Naive thymus-derived CD4-positive, alpha-beta T cell (primary cell): ENCODE measurements around the gene MTMR2. TPM values are rescaled to one million over a fixed set of nuclear protein-coding genes. Genes with fewer than 3 reads are reported as not detected.
A peak's percentile ranks its signal among the peaks of the same experiment; 100 is the strongest.
"Not testable (repeated sequence)": the region's sequence is repeated elsewhere in the genome, so short reads cannot be mapped to it uniquely, and the experiment has no call there.

Experiments
- ATAC-seq: fragments of 150-1000 bp; cut with Tn5 transposase; 2 replicates; pipeline ENCODE4 v1.10.0; 2021; ENCODE audit warnings: mild to moderate bottlenecking, moderate library complexity
- CTCF ChIA-PET: fragments of 350-600 bp; sonication (Branson Sonifier 250); formaldehyde crosslinking; loops from one replicate; lab custom pipeline; 2021; ENCODE audit warnings: antibody characterized with exemption; lab: Charles Lee
- POLR2A ChIA-PET: fragments of 350-600 bp; sonication (Branson Sonifier 250); formaldehyde crosslinking; loops from one replicate; lab custom pipeline; 2021; ENCODE audit warnings: antibody characterized with exemption, inconsistent platforms; lab: Charles Lee
- DNase-seq, 9 donors: peaks; one replicate each; pipeline versions ENCODE4 v3.0.0 to v3.0.0-alpha.2; 2020 to 2022; ENCODE audit warnings: mixed read lengths in 1 of 9
- H3K27ac ChIP-seq: one replicate; pipeline ENCODE4 v1.7.0; 2013; ENCODE audit warnings: mild to moderate bottlenecking, low read depth, low read length, moderate library complexity
- H3K27me3 ChIP-seq, 2 donors: one replicate each; pipeline ENCODE4 v1.7.0; 2013; ENCODE audit warnings: low read length in 2 of 2, mild to moderate bottlenecking in 2 of 2, moderate library complexity in 2 of 2; ENCODE audit not compliant: control insufficient read depth in 2 of 2, insufficient read depth in 2 of 2
- H3K36me3 ChIP-seq, 3 experiments: 1 replicate in 2 of 3; 2 replicates in 1 of 3; pipeline ENCODE4 v1.7.0; 2013; ENCODE audit warnings: low read length in 3 of 3, mild to moderate bottlenecking in 3 of 3, moderate library complexity in 1 of 3; ENCODE audit not compliant: insufficient read depth in 3 of 3, control insufficient read depth in 2 of 3
- H3K4me1 ChIP-seq, 2 donors: one replicate each; pipeline ENCODE4 v1.7.0; 2013; ENCODE audit warnings: low read length in 2 of 2, mild to moderate bottlenecking in 2 of 2, moderate library complexity in 1 of 2; ENCODE audit not compliant: control insufficient read depth in 2 of 2, insufficient read depth in 2 of 2
- H3K4me3 ChIP-seq: 2 replicates; pipeline ENCODE4 v1.7.0; 2013; ENCODE audit warnings: mild to moderate bottlenecking, low read length
- H3K9me3 ChIP-seq, 3 experiments: 1 replicate in 2 of 3; 2 replicates in 1 of 3; pipeline ENCODE4 v1.7.0; 2013; ENCODE audit warnings: low read length in 3 of 3; ENCODE audit not compliant: control insufficient read depth in 2 of 3
- H3K27ac Mint-ChIP-seq, 9 donors: one replicate each; pipeline ENCODE4 v1.8.0; 2020 to 2022; ENCODE audit warnings: mixed read lengths in 9 of 9, mild to moderate bottlenecking in 8 of 9, moderate library complexity in 5 of 9, inconsistent platforms in 2 of 9
- H3K27me3 Mint-ChIP-seq, 5 donors: one replicate each; pipeline ENCODE4 v1.8.0; 2021 to 2022; ENCODE audit warnings: mixed read lengths in 5 of 5, mild to moderate bottlenecking in 1 of 5
- H3K36me3 Mint-ChIP-seq, 5 donors: one replicate each; pipeline ENCODE4 v1.8.0; 2020 to 2022; ENCODE audit warnings: mixed read lengths in 5 of 5, mild to moderate bottlenecking in 3 of 5, inconsistent platforms in 1 of 5
- H3K4me1 Mint-ChIP-seq, 7 donors: one replicate each; pipeline ENCODE4 v1.8.0; 2020 to 2022; ENCODE audit warnings: mixed read lengths in 7 of 7, mild to moderate bottlenecking in 3 of 7, inconsistent platforms in 1 of 7
- H3K4me3 Mint-ChIP-seq, 10 donors: one replicate each; pipeline ENCODE4 v1.8.0; 2020 to 2022; ENCODE audit warnings: mild to moderate bottlenecking in 10 of 10, mixed read lengths in 10 of 10, moderate library complexity in 6 of 10, inconsistent platforms in 2 of 10
- H3K9me3 Mint-ChIP-seq, 11 donors: one replicate each; pipeline ENCODE4 v1.8.0; 2020 to 2022; ENCODE audit warnings: mixed read lengths in 11 of 11, mild to moderate bottlenecking in 4 of 11, inconsistent platforms in 1 of 11, moderate library complexity in 1 of 11
- intact Hi-C, 2 donors: fragments of 100-400 bp; cut with micrococcal nuclease; formaldehyde crosslinking; loops; one replicate each; pipeline ENCODE4 v1.15.1; 2023
- polyA plus RNA-seq, 2 donors: library from polyadenylated mRNA; unstranded; fragments of 300-500 nt; fragmentation: Illumina TruSeq; gene quantifications; one replicate each; pipeline ENCODE4 v1.2.3, GENCODE V29; 2021
- total RNA-seq, 6 experiments: library from RNA in 5 of 6; stranded (reverse) in 5 of 6; gene quantifications; 1 replicate in 5 of 6; 2 replicates in 1 of 6; pipeline ENCODE4 v1.2.3 and lab custom pipeline; 2021 to 2026

MTMR2 gene
- total and polyA plus RNA-seq, 7 experiments from 2014 or later = 5.9 to 20.8 (median 9.3) TPM

DNA sequence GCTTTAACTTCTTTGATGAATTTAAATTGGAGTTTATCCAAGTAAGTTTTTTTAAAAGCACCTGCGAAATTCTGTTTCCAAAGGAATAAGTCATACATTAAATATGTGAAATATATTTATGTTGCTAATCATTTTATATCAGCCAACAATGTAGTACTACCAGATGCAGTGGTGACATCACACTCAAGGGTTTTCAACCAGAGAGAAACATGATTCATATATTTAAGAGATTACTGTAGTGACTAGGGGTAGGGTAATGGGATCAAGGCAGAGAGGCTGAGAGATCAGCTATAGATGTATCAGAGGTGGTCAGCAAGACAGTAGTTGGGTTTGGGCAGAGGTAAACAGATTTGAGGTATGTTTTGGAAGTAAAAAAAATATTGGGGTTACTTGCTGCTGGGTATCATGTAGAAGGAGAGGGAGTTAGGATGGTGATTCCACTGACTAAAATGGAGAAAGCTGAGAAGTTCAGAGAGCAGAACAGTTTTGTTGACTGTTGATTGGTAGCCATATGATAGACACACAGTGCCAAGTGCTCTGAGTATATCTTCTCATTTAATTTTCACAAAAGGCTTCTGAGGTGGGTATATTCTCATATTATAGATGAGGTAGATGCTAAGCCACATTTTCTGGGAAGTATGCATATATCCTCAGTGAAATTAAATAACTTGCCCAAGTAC, 94.2 kb downstream of the MTMR2 start:
- H3K4me3 ChIP-seq = no peak overlapping the region
- Mint-ChIP-seq H3K4me3 (no peak overlapping the region), H3K27ac (peak overlapping the region in 6 of 9 donors; percentile 10 to 70 (median 14)), H3K4me1 (peaks cover 0 to 6% (median 0%) of the 10 kb centered on the region in 7 donors), H3K36me3 (peaks cover 12 to 44% (median 31%) of the 10 kb centered on the region in 5 donors), H3K9me3 (no peaks in the 10 kb centered on the region), H3K27me3 (no peaks in the 10 kb centered on the region)
- intact Hi-C loops = no loop called here
- no peaks in the 10 kb centered on the region for H3K9me3 ChIP-seq
- H3K27me3 ChIP-seq = no peaks in the 10 kb centered on the region
- DNase-seq (no peak), ATAC-seq (no peak)
- no peak overlapping the region for H3K27ac ChIP-seq
- POLR2A ChIA-PET = no interaction called here
- CTCF ChIA-PET = interaction anchor here (1.2 kb wide), 1 partner anchor 596 kb away, joined by 3 read pairs; no protein-coding TSS in a partner anchor
- peaks cover 8 to 39% (median 21%) of the 10 kb centered on the region in 3 experiments for H3K36me3 ChIP-seq
- no peaks in the 10 kb centered on the region for H3K4me1 ChIP-seq

DNA sequence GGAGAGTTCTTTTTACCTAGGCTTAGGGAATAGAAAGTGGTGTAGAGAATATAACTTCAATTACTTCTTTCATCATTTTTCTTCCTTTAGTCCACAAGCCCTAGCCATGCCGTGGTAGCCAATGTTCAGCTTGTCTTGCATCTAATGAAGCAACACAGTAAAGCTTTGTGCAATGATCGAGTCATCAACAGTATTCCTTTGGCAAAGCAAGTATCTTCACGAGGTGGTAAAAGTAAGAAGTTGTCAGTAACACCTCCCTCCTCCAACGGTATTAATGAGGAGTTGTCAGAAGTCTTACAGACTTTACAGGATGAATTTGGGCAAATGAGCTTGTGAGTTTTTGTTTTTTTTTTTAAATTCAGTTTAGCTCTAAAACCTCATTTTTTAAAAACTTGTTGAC, 96.2 kb downstream of the MTMR2 start:
- intact Hi-C loops = no loop called here
- CTCF ChIA-PET = interaction anchor here (1.2 kb wide), 1 partner anchor 8 kb away, joined by 4 read pairs; no protein-coding TSS in a partner anchor
- Mint-ChIP-seq H3K9me3 (no peaks in the 10 kb centered on the region), H3K4me1 (peaks cover 0 to 6% (median 0%) of the 10 kb centered on the region in 7 donors), H3K27ac (peak overlapping the region in 1 of 9 donors; percentile 14), H3K27me3 (no peaks in the 10 kb centered on the region), H3K36me3 (peaks cover 15 to 45% (median 30%) of the 10 kb centered on the region in 5 donors), H3K4me3 (no peak overlapping the region)
- POLR2A ChIA-PET = interaction anchor here (0.7 kb wide), 1 partner anchor 383 kb away, joined by 3 read pairs; no protein-coding TSS in a partner anchor
- ATAC-seq = no peak
- no peaks in the 10 kb centered on the region for H3K4me1 ChIP-seq
- no peak overlapping the region for H3K27ac ChIP-seq
- H3K9me3 ChIP-seq = no peaks in the 10 kb centered on the region
- no peak for DNase-seq
- peaks cover 5 to 25% (median 18%) of the 10 kb centered on the region in 3 experiments for H3K36me3 ChIP-seq
- H3K27me3 ChIP-seq = no peaks in the 10 kb centered on the region
- no peak overlapping the region for H3K4me3 ChIP-seq

GRCh38 chr11:95821640-95822039, 102.3 kb downstream of the MTMR2 start:
- H3K27ac Mint-ChIP-seq = peak overlapping the region in 1 of 9 donors; percentile 75
- peaks cover 0 to 19% (median 0%) of the 10 kb centered on the region in 3 experiments for H3K36me3 ChIP-seq
- H3K4me1 ChIP-seq = no peaks in the 10 kb centered on the region
- H3K4me3 Mint-ChIP-seq = no peak overlapping the region
- intact Hi-C loops = no loop called here
- DNase-seq (no peak), ATAC-seq (no peak)
- H3K27me3 ChIP-seq = no peaks in the 10 kb centered on the region
- no peak overlapping the region for H3K27ac ChIP-seq
- ChIA-PET POLR2A (no interaction called here), CTCF (interaction anchor here (1.2 kb wide), 1 partner anchor 32 kb away, joined by 3 read pairs; the partner anchor contains the start of genes CEP57 and FAM76B)
- peaks cover 9 to 61% (median 27%) of the 10 kb centered on the region in 5 donors for H3K36me3 Mint-ChIP-seq
- H3K9me3 Mint-ChIP-seq = peaks cover 0 to 2% (median 0%) of the 10 kb centered on the region in 11 donors
- H3K4me1 Mint-ChIP-seq = no peaks in the 10 kb centered on the region
- no peak overlapping the region for H3K4me3 ChIP-seq
- no peaks in the 10 kb centered on the region for H3K9me3 ChIP-seq
- no peaks in the 10 kb centered on the region for H3K27me3 Mint-ChIP-seq

DNA sequence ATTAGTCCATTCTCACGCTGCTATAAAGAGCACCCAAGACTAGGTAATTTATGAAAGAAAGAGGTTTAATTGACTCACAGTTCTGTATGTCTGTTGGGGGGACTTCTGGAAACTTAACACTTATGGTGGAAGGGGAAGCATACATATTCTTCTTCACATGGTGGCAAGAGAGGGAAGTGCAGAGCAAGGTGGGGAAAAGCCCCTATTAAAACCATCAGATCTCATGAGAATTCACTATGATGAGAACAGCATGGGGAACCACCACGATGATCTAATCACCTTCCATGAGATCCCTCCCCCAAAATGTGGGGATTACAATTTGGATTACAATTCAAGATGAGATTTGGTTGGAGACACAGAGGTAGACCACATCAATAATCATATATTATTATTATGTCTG, 107.9 kb downstream of the MTMR2 start:
- Mint-ChIP-seq H3K36me3 (peaks cover 0 to 52% (median 19%) of the 10 kb centered on the region in 5 donors), H3K27me3 (no peaks in the 10 kb centered on the region), H3K4me3 (no peak overlapping the region), H3K27ac (peak overlapping the region in 2 of 9 donors; percentile 13 to 37), H3K9me3 (peaks cover 0 to 2% (median 0%) of the 10 kb centered on the region in 11 donors), H3K4me1 (peaks cover 0 to 2% (median 0%) of the 10 kb centered on the region in 7 donors)
- H3K36me3 ChIP-seq = peaks cover 0 to 14% (median 3%) of the 10 kb centered on the region in 3 experiments
- no peaks in the 10 kb centered on the region for H3K9me3 ChIP-seq
- H3K27ac ChIP-seq = no peak overlapping the region
- POLR2A ChIA-PET = no interaction called here
- H3K4me1 ChIP-seq = no peaks in the 10 kb centered on the region
- CTCF ChIA-PET = no interaction called here
- intact Hi-C loops = no loop called here
- no peak for ATAC-seq
- H3K27me3 ChIP-seq = no peaks in the 10 kb centered on the region
- H3K4me3 ChIP-seq = no peak overlapping the region
- no peak for DNase-seq

DNA sequence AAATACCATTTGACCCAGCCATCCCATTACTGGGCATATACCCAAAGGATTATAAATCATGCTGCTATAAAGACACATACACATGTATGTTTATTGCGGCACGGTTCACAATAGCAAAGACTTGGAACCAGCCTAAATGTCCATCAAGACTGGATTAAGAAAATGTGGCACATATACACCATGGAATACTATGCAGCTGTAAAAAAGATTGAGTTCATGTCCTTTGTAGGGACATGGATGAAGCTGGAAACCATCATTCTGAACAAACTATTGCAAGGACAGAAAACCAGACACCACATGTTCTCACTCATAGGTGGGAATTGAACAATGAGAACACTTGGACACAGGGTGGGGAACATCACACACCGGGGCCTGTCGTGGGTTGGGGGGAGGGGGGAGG, 112.9 kb downstream of the MTMR2 start:
- H3K27ac Mint-ChIP-seq, intact Hi-C loops, H3K36me3 ChIP-seq, ATAC-seq, H3K27ac ChIP-seq, H3K4me3 ChIP-seq, CTCF ChIA-PET, POLR2A ChIA-PET, H3K4me1 ChIP-seq, H3K9me3 ChIP-seq, H3K4me3 Mint-ChIP-seq, H3K27me3 Mint-ChIP-seq, DNase-seq, H3K27me3 ChIP-seq, H3K4me1 Mint-ChIP-seq: not testable (repeated sequence)
- Mint-ChIP-seq H3K9me3 (peaks cover 0 to 18% (median 0%) of the 10 kb centered on the region in 11 donors), H3K36me3 (peaks cover 5 to 45% (median 15%) of the 10 kb centered on the region in 5 donors)

GRCh38 chr11:95806464-95806863, 117.4 kb downstream of the MTMR2 start:
- CTCF ChIA-PET, H3K4me1 ChIP-seq, H3K27me3 Mint-ChIP-seq, intact Hi-C loops, H3K27me3 ChIP-seq, DNase-seq, H3K9me3 ChIP-seq, H3K27ac Mint-ChIP-seq, POLR2A ChIA-PET, ATAC-seq, H3K27ac ChIP-seq, H3K4me3 ChIP-seq, H3K4me3 Mint-ChIP-seq: not testable (repeated sequence)
- peaks cover 0 to 11% (median 2%) of the 10 kb centered on the region in 7 donors for H3K4me1 Mint-ChIP-seq
- peaks cover 0 to 14% (median 0%) of the 10 kb centered on the region in 3 experiments for H3K36me3 ChIP-seq
- H3K36me3 Mint-ChIP-seq = peaks cover 13 to 54% (median 18%) of the 10 kb centered on the region in 5 donors
- H3K9me3 Mint-ChIP-seq = peaks cover 0 to 18% (median 0%) of the 10 kb centered on the region in 11 donors
